Kidney (tissue), 14 donors: Measurements from ENCODE around the gene SLC41A2. TPM values are rescaled to one million over a fixed set of nuclear protein-coding genes. Genes with fewer than 3 reads are reported as not detected.

Experiments used
- DNase-seq, 5 donors: peaks; one replicate each; pipeline ENCODE4 v3.0.0-alpha.2; 2013 to 2020
- FAIRE-seq: peaks from 2 replicates; lab custom pipeline; 2012; peaks lifted over from hg19 to GRCh38; lab: Jason Lieb, UNC
- H3K27ac ChIP-seq, 2 donors: one replicate each; pipeline ENCODE4 v1.7.0; 2013; ENCODE audit warnings: low read depth in 2 of 2, low read length in 2 of 2, inconsistent platforms in 1 of 2
- H3K27me3 ChIP-seq: one replicate; pipeline ENCODE4 v1.7.1; 2013; ENCODE audit warnings: low read length, inconsistent platforms; ENCODE audit not compliant: control insufficient read depth, insufficient read depth
- H3K36me3 ChIP-seq, 3 donors: one replicate each; pipeline versions ENCODE4 v1.7.0 to v1.7.1; 2013; ENCODE audit warnings: low read length in 3 of 3, control low read depth in 1 of 3, inconsistent platforms in 1 of 3; ENCODE audit not compliant: insufficient read depth in 3 of 3, control insufficient read depth in 2 of 3
- H3K4me1 ChIP-seq, 3 donors: one replicate each; pipeline versions ENCODE4 v1.7.0 to v1.7.1; 2013; ENCODE audit warnings: low read length in 3 of 3, inconsistent platforms in 1 of 3, low read depth in 1 of 3; ENCODE audit not compliant: control insufficient read depth in 2 of 3, insufficient read depth in 2 of 3
- H3K4me3 ChIP-seq, 3 donors: one replicate each; pipeline versions ENCODE4 v1.7.0 to v1.8.1; 2013; ENCODE audit warnings: low read length in 3 of 3, control low read depth in 1 of 3, inconsistent platforms in 1 of 3
- H3K9ac ChIP-seq, 3 donors: one replicate each; pipeline versions ENCODE4 v1.7.0 to v1.7.1; 2013; ENCODE audit warnings: low read length in 3 of 3, control low read depth in 1 of 3, inconsistent platforms in 1 of 3
- H3K9me3 ChIP-seq, 3 donors: one replicate each; pipeline versions ENCODE4 v1.7.0 to v1.7.1; 2013; ENCODE audit warnings: low read length in 3 of 3, control low read depth in 1 of 3, inconsistent platforms in 1 of 3; ENCODE audit not compliant: control insufficient read depth in 2 of 3, insufficient read depth in 1 of 3
- intact Hi-C: fragments of 100-400 bp; cut with DNase I; formaldehyde crosslinking; loops from one replicate; pipeline ENCODE4 v1.11.1; 2022
- polyA plus RNA-seq: library from polyadenylated mRNA; stranded (reverse); fragments of 350-450 nt; fragmentation: Illumina TruSeq; extraction: RNeasy Lipid Tissue Mini Kit (QIAGEN cat#74804); gene quantifications from one replicate; pipeline ENCODE4 v1.2.3, GENCODE V29; 2014; ENCODE audit warnings: low read depth, low replicate concordance; ENCODE audit not compliant: insufficient read depth
- total RNA-seq: library from RNA; stranded (reverse); fragmentation: NEBNext Ultra II Directional; extraction: Animal tissue kit (Norgen Biotek cat#: 25700); gene quantifications from one replicate; pipeline ENCODE4 v1.2.1, GENCODE V29; 2021
- TF ChIP-seq, protein P1 (sequence below): IDR thresholded peaks from 3 replicates; pipeline ENCODE4 v1.5.1; 2012; ENCODE audit warnings: mild to moderate bottlenecking, moderate library complexity, borderline replicate concordance; ENCODE audit not compliant: insufficient read depth; ENCODE audit errors: extremely low read depth
- donor health status: control.
- donor health status: control.
- donor health status: control.
- donor health status: control.
- donor health status: control.
- donor health status: DM: yes; HTN: yes; CAD: no.
- donor health status: Normal renal cell carcinoma (clear cell type).

The SLC41A2 gene
- total and polyA plus RNA-seq, 2 donors from 2014 or later, result 3.2 to 27.6 TPM

DNA sequence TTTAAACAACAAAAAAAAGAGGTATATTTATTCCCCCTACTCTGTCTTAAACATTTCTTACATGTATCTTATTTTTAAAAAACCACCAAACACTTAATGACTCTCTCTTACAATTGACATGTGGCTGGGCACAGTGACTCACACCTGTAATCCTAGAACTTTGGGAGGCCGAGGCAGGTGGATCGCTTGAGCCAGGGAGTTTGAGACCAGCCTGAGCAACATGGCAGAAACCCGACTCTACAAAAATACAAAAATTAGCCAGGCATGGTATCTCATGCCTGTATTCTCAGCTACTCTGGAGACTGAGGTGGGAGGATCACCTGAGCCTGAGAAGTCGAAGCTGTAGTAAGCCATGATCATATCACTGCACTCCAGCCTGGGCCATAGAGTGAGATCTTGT lies 16.0 kb downstream of the SLC41A2 start:
- Histone ChIP-seq H3K36me3 (no peaks in the 10 kb centered on the region), H3K4me1 (no peaks in the 10 kb centered on the region), H3K4me3 (no peak overlapping the region), H3K9me3 (no peaks in the 10 kb centered on the region), H3K27ac (no peak overlapping the region), H3K27me3 (no peaks in the 10 kb centered on the region), H3K9ac (no peak overlapping the region)
- peak in 1 of 5 donors; percentile 9 for DNase-seq
- TF ChIP-seq, protein P1, sequence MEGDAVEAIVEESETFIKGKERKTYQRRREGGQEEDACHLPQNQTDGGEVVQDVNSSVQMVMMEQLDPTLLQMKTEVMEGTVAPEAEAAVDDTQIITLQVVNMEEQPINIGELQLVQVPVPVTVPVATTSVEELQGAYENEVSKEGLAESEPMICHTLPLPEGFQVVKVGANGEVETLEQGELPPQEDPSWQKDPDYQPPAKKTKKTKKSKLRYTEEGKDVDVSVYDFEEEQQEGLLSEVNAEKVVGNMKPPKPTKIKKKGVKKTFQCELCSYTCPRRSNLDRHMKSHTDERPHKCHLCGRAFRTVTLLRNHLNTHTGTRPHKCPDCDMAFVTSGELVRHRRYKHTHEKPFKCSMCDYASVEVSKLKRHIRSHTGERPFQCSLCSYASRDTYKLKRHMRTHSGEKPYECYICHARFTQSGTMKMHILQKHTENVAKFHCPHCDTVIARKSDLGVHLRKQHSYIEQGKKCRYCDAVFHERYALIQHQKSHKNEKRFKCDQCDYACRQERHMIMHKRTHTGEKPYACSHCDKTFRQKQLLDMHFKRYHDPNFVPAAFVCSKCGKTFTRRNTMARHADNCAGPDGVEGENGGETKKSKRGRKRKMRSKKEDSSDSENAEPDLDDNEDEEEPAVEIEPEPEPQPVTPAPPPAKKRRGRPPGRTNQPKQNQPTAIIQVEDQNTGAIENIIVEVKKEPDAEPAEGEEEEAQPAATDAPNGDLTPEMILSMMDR, result no peak
- no peak for FAIRE-seq
- intact Hi-C loops, result no loop called here

DNA sequence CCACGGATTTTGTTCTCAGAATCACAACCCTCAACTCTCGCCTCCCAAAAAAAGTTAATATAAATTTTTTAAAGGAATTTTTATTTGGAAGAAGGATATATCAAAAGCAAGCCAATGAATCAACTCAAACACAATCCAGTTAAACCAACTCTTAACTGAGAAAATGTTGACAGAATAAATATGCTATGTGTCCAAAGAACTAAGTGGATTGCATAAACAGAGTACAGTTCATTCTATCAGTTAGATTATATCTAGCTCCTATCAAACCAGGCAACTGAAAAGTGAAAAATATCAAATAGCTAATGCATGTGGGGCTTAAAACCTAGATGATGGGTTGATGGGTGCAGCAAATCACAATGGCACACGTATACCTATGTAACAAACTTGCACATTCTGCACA lies 16.6 kb downstream of the SLC41A2 start:
- H3K27ac ChIP-seq, result no peak overlapping the region
- intact Hi-C loops, result no loop called here
- H3K9ac ChIP-seq, result no peak overlapping the region
- FAIRE-seq, result no peak
- no peak for DNase-seq
- no peaks in the 10 kb centered on the region for H3K27me3 ChIP-seq
- H3K36me3 ChIP-seq, result no peaks in the 10 kb centered on the region
- TF ChIP-seq, protein P1, result no peak
- H3K4me3 ChIP-seq, result no peak overlapping the region
- no peaks in the 10 kb centered on the region for H3K4me1 ChIP-seq
- no peaks in the 10 kb centered on the region for H3K9me3 ChIP-seq

DNA sequence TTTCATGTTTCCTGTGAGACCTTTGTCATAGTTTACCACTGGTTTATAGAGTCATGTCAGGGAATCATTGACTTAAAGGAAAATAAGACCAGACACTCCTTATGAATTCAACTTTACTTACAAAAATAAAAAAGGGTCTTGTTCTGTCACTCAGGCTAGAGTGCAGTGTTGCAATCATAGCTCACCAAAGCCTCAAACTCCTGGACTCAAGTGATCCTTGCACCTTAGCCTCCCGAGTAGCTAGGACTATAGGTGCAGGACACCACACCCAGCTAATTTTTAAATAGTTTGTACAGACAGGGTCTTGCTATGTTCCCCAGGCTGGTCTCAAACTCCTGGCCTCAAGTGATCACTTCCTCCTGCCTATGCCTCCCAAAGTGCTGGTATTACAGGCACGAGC lies 19.0 kb downstream of the SLC41A2 start:
- Histone ChIP-seq H3K36me3 (no peaks in the 10 kb centered on the region), H3K27ac (no peak overlapping the region), H3K4me1 (no peaks in the 10 kb centered on the region), H3K9ac (no peak overlapping the region), H3K4me3 (no peak overlapping the region), H3K27me3 (no peaks in the 10 kb centered on the region), H3K9me3 (no peaks in the 10 kb centered on the region)
- DNase-seq (no peak), FAIRE-seq (no peak)
- intact Hi-C loops, result no loop called here
- TF ChIP-seq, protein P1, result no peak

DNA sequence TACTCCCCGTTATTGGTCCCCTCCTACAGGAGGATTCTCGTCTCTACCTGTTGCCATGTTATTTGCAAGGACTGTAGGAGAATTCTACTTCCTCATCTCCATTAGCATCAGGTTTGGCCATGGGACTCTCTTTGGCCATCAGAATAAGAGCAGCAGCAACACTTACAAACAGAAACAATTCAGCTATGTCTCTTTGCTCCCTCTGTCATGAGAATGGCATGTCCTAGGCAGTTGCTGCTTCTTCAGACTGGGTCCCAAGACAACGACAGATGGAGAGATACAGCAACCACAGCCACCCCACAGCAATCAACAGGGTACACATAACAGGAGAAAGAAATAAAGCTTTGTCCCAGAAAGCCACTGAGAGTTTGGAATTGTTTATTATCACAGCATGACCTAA lies 19.7 kb downstream of the SLC41A2 start:
- Histone ChIP-seq H3K4me1 (no peaks in the 10 kb centered on the region), H3K27me3 (no peaks in the 10 kb centered on the region), H3K27ac (no peak overlapping the region), H3K4me3 (no peak overlapping the region), H3K36me3 (no peaks in the 10 kb centered on the region), H3K9me3 (no peaks in the 10 kb centered on the region), H3K9ac (no peak overlapping the region)
- TF ChIP-seq, protein P1, result no peak
- intact Hi-C loops, result no loop called here
- FAIRE-seq, result no peak
- DNase-seq, result no peak
